ENCODE data around the gene APOA5. TPM values are rescaled to one million over a fixed set of nuclear protein-coding genes. Genes with fewer than 3 reads are reported as not detected.

The APOA5 gene
- total and polyA plus RNA-seq, 2 of the 4 experiments (the other 2 are of a cell fraction), result not detected

DNA sequence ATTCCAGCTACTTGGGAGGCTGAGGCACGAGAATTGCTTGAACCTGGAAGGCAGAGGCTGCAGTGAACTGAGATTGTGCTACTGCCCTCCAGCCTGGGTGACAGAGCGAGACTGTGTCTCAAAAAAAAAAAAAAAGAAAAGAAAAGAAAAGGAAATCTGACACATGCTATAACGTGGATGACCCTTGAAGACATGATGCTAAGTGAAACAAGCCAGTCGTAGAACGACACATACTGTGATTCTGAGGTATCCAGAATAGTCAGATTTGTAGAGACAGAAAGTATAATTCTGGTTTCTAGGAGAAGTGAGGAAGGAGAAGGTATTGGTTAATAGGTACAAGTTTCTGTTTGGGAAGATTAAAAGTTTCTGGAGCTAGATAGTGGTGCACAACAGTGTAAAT lies 6.7 kb upstream of the APOA5 start:
- Histone ChIP-seq H3K4ac (ENCODE audit: low read depth, low read length) (no peak overlapping the region), H4K91ac (ENCODE audit: insufficient read depth, low read depth, low read length) (no peak overlapping the region), H3K36me3 (ENCODE audit: control insufficient read depth, insufficient read depth, low read length) (no peaks in the 10 kb centered on the region), H3K4me2 (ENCODE audit: low read depth, low read length) (no peak overlapping the region), H2BK5ac (ENCODE audit: low read depth, low read length, poor library complexity, severe bottlenecking) (no peak overlapping the region), H2BK15ac (ENCODE audit: low read depth, low read length) (no peak overlapping the region), H3K23ac (ENCODE audit: low read depth, low read length) (no peak overlapping the region), H3K79me1 (ENCODE audit: low read depth in 1 of 2, low read length in 2 of 2) (no peaks in the 10 kb centered on the region), H3K9ac (ENCODE audit: low read depth, low read length) (no peak overlapping the region), H3K27ac (ENCODE audit: insufficient read depth, low read length) (no peak overlapping the region), H3K14ac (replicated peaks; ENCODE audit: low read depth, low read length) (no peak overlapping the region), H2AK5ac (ENCODE audit: low read depth, low read length) (no peak overlapping the region), H3K18ac (ENCODE audit: low read depth, low read length) (no peak overlapping the region), H3K9me1 (ENCODE audit: insufficient read depth, low read length) (no peaks in the 10 kb centered on the region; the same call in 1 of the 2 replicates), H2BK120ac (ENCODE audit: low read depth, low read length) (no peak overlapping the region), H4K8ac (ENCODE audit: low read depth in 2 of 2, low read length in 2 of 2) (no peak overlapping the region), H4K20me1 (ENCODE audit: insufficient read depth, low read length) (no peaks in the 10 kb centered on the region), H3K4me1 (ENCODE audit: control insufficient read depth, insufficient read depth, low read length) (no peaks in the 10 kb centered on the region), H2BK20ac (ENCODE audit: low read depth, low read length) (no peak overlapping the region), H4K5ac (ENCODE audit: low read depth, low read length) (no peak overlapping the region), H3K27me3 (ENCODE audit: control insufficient read depth, insufficient read depth, low read length) (peaks cover 6% of the 10 kb centered on the region), H2AK9ac (replicated peaks; ENCODE audit: low read depth, low read length, poor library complexity) (no peak overlapping the region), H3K4me3 (ENCODE audit: insufficient read depth, low read depth, low read length) (no peak overlapping the region), H3K56ac (ENCODE audit: extremely low read depth, insufficient read depth, low read length) (no peak overlapping the region), H2AFZ (replicated peaks; ENCODE audit: low read length, poor library complexity) (no peak overlapping the region), H3K9me3 (ENCODE audit: control insufficient read depth, insufficient read depth, low read length) (no peaks in the 10 kb centered on the region)
- 59% methylated on average over 4 of the region's 5 CpGs; no CpG with 5 or more reads in 1 of the 2 experiments for WGBS, 2 experiments (ENCODE audit: extremely low coverage in 2 of 2, insufficient read length in 1 of 2)
- DNase-seq (no peak), ATAC-seq (ENCODE audit: low read depth) (no peak)
- no peak for TF ChIP-seq MXI1 (IDR thresholded peaks at IDR 0.05; ENCODE audit: borderline replicate concordance, low read depth, low read length)
- TF ChIP-seq, protein P1, sequence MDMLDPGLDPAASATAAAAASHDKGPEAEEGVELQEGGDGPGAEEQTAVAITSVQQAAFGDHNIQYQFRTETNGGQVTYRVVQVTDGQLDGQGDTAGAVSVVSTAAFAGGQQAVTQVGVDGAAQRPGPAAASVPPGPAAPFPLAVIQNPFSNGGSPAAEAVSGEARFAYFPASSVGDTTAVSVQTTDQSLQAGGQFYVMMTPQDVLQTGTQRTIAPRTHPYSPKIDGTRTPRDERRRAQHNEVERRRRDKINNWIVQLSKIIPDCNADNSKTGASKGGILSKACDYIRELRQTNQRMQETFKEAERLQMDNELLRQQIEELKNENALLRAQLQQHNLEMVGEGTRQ (IDR thresholded peaks at IDR 0.05; ENCODE audit: low read depth, low read length), result no peak
- TF ChIP-seq FOS (IDR thresholded peaks at IDR 0.05; ENCODE audit: low read depth, low read length), result no peak
- no peak for TF ChIP-seq SMC3 (IDR thresholded peaks at IDR 0.05; ENCODE audit: low read depth, low read length)
- TF ChIP-seq RCOR1 (IDR thresholded peaks at IDR 0.05; ENCODE audit: insufficient replicate concordance, low read length), result no peak
- TF ChIP-seq CEBPB (IDR thresholded peaks at IDR 0.05; ENCODE audit: low read depth, low read length), result no peak
- TF ChIP-seq, protein P2, sequence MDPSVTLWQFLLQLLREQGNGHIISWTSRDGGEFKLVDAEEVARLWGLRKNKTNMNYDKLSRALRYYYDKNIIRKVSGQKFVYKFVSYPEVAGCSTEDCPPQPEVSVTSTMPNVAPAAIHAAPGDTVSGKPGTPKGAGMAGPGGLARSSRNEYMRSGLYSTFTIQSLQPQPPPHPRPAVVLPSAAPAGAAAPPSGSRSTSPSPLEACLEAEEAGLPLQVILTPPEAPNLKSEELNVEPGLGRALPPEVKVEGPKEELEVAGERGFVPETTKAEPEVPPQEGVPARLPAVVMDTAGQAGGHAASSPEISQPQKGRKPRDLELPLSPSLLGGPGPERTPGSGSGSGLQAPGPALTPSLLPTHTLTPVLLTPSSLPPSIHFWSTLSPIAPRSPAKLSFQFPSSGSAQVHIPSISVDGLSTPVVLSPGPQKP (IDR thresholded peaks at IDR 0.05; ENCODE audit: borderline replicate concordance, low read depth, low read length), result no peak
- TF ChIP-seq RFX5 (IDR thresholded peaks at IDR 0.05; ENCODE audit: low read depth, low read length), result no peak
- TF ChIP-seq RAD21 (IDR thresholded peaks at IDR 0.05; ENCODE audit: low read length), result no peak
- TF ChIP-seq, protein P3, sequence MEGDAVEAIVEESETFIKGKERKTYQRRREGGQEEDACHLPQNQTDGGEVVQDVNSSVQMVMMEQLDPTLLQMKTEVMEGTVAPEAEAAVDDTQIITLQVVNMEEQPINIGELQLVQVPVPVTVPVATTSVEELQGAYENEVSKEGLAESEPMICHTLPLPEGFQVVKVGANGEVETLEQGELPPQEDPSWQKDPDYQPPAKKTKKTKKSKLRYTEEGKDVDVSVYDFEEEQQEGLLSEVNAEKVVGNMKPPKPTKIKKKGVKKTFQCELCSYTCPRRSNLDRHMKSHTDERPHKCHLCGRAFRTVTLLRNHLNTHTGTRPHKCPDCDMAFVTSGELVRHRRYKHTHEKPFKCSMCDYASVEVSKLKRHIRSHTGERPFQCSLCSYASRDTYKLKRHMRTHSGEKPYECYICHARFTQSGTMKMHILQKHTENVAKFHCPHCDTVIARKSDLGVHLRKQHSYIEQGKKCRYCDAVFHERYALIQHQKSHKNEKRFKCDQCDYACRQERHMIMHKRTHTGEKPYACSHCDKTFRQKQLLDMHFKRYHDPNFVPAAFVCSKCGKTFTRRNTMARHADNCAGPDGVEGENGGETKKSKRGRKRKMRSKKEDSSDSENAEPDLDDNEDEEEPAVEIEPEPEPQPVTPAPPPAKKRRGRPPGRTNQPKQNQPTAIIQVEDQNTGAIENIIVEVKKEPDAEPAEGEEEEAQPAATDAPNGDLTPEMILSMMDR (conservative IDR thresholded peaks at IDR 0.05; ENCODE audit: low read depth, low read length), result no peak
- TF ChIP-seq MAZ (IDR thresholded peaks at IDR 0.05; ENCODE audit: borderline replicate concordance, low read depth, low read length), result no peak
- no peak for TF ChIP-seq MAFK (IDR thresholded peaks at IDR 0.05; ENCODE audit: low read depth, low read length)
- TF ChIP-seq POLR2A (IDR thresholded peaks at IDR 0.05; ENCODE audit: low read depth, low read length), result no peak
- TF ChIP-seq CHD1 (IDR thresholded peaks at IDR 0.05; ENCODE audit: low read depth, low read length), result no peak
- TF ChIP-seq BHLHE40 (IDR thresholded peaks at IDR 0.05; ENCODE audit: low read depth, low read length), result no peak
- no peak for TF ChIP-seq NFE2L2 (IDR thresholded peaks at IDR 0.05; ENCODE audit: low read depth, low read length)
- intact Hi-C loops (cut with micrococcal nuclease) (no loop called here), dilution Hi-C loops (cut with HindIII; ENCODE audit: low sequenced_read_pairs, unreplicated experiment) (no loop called here), in situ Hi-C loops (cut with MboI; ENCODE audit: low sequenced_read_pairs) (no loop called here)
- BruUV-seq (replicated peaks), result no TSS peak
- POLR2A ChIA-PET (ENCODE audit: unreplicated experiment), result no interaction called here
- CTCF ChIA-PET, result interaction anchor here (0.7 to 1.0 kb wide), 3 partner anchors 9 to 37 kb away, joined by 3 to 6 read pairs (median 3); no protein-coding TSS in a partner anchor

Data from IMR-90 (cell line).